Prostate gland (tissue), 2 donors: Measurements from ENCODE around the gene UGT1A10. TPM values are rescaled to one million over a fixed set of nuclear protein-coding genes. Genes with fewer than 3 reads are reported as not detected.

Experiments used
- DNase-seq: peaks from one replicate; pipeline ENCODE4 v3.0.0-alpha.2; 2019; ENCODE audit warnings: low spot score
- H3K27ac ChIP-seq, 2 donors: fragments of 200-600 bp; sonication (generic); 2 replicates each; pipeline ENCODE4 v1.5.1; 2017 to 2019
- H3K27me3 ChIP-seq: fragments of 200-600 bp; sonication (generic); replicated peaks from 2 replicates; pipeline ENCODE4 v1.5.1; 2019; ENCODE audit not compliant: insufficient read depth
- H3K36me3 ChIP-seq, 2 donors: fragments of 200-600 bp; sonication (generic); 1 replicate in 1 of 2; 2 replicates in 1 of 2; pipeline versions ENCODE4 v1.5.1 to v1.8.1; 2017 to 2019
- H3K4me1 ChIP-seq: fragments of 200-600 bp; sonication (generic); replicated peaks from 2 replicates; pipeline ENCODE4 v1.5.1; 2019
- H3K4me3 ChIP-seq, 2 donors: fragments of 200-600 bp; sonication (generic); 2 replicates each; pipeline ENCODE4 v1.5.1; 2017 to 2019
- H3K9me3 ChIP-seq: fragments of 200-600 bp; sonication (generic); 2 replicates; pipeline ENCODE4 v1.5.1; 2017
- CTCF ChIP-seq, 4 experiments: fragments of 200-600 bp in 2 of 4; fragments of 450-650 bp in 2 of 4; sonication (generic) in 2 of 4; IDR thresholded peaks; 1 replicate in 3 of 4; 2 replicates in 1 of 4; pipeline ENCODE4 v1.5.1; 2016 to 2019; ENCODE audit warnings: antibody characterized with exemption in 4 of 4, mild to moderate bottlenecking in 2 of 4, moderate library complexity in 2 of 4
- POLR2A ChIP-seq: fragments of 450-650 bp; IDR thresholded peaks from one replicate; pipeline ENCODE4 v1.6.1; 2016; ENCODE audit warnings: antibody characterized with exemption, mild to moderate bottlenecking
- POLR2AphosphoS5 ChIP-seq: sonication (generic); formaldehyde crosslinking; IDR thresholded peaks from one replicate; pipeline ENCODE4 v1.6.1; 2017; ENCODE audit warnings: antibody characterized with exemption
- WGBS: methylation state at CpG from one replicate; pipeline ENCODE4 v1.1.5; 2018; 5-methylcytosine and 5-hydroxymethylcytosine counted together
- intact Hi-C: fragments of 100-400 bp; cut with DNase I; formaldehyde crosslinking; loops from one replicate; pipeline ENCODE4 v1.14.2; 2022
- total RNA-seq, 2 donors: library from RNA; depleted of rRNA; stranded (reverse); fragments of >200 nt; gene quantifications; one replicate each; pipeline ENCODE4 v1.1.0, GENCODE V29; 2016

The UGT1A10 gene
- total RNA-seq, 2 donors from 2014 or later: not detected

DNA sequence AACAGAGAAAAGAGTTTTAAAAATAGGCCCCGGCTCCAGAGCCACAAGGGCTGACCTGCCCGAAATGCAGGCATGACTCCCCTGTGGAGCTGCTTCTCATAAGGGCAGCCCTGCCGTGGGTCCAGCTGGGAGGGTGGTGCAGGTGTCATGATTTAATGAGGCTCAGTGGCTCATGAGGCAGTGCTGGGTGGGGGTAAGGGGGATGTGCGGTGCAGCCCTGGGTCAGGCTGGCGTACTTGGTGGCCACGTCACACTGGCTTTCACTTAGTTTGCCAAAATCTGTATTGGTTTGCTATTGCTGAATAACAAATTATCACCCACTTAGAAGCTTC is 184.5 kb downstream of the UGT1A10 start:
- H3K4me1 ChIP-seq: no peaks in the 10 kb centered on the region
- intact Hi-C loops: no loop called here
- no peaks in the 10 kb centered on the region for H3K36me3 ChIP-seq
- no peak for DNase-seq
- TF ChIP-seq POLR2A (no peak), POLR2AphosphoS5 (no peak), CTCF (IDR thresholded peaks at IDR 0.05) (no peak)
- H3K4me3 ChIP-seq: no peak overlapping the region
- H3K27ac ChIP-seq: no peak overlapping the region
- 84% methylated on average over 6 of the region's 6 CpGs for WGBS
- H3K9me3 ChIP-seq: no peaks in the 10 kb centered on the region
- no peaks in the 10 kb centered on the region for H3K27me3 ChIP-seq

GRCh38 chr2:233821196-233821595 is 184.9 kb downstream of the UGT1A10 start:
- intact Hi-C loops: no loop called here
- no peak for TF ChIP-seq POLR2AphosphoS5
- no peak for TF ChIP-seq POLR2A
- no peak for TF ChIP-seq CTCF (IDR thresholded peaks at IDR 0.05)
- Histone ChIP-seq H3K4me3 (no peak overlapping the region), H3K9me3 (no peaks in the 10 kb centered on the region), H3K4me1 (no peaks in the 10 kb centered on the region), H3K27me3 (no peaks in the 10 kb centered on the region), H3K27ac (no peak overlapping the region), H3K36me3 (no peaks in the 10 kb centered on the region)
- WGBS: 95% methylated on average over 3 of the region's 3 CpGs
- no peak for DNase-seq

- WGBS: 87% methylated on average over 8 of the region's 8 CpGs
- TF ChIP-seq POLR2A (no peak), POLR2AphosphoS5 (no peak), CTCF (IDR thresholded peaks at IDR 0.05) (no peak)
These were observed 185.5 kb downstream of the UGT1A10 start for GRCh38 chr2:233821709-233822100.

GRCh38 chr2:233822101-233822771 is 186.0 kb downstream of the UGT1A10 start:
- no peaks in the 10 kb centered on the region for H3K4me1 ChIP-seq
- H3K4me3 ChIP-seq: no peak overlapping the region
- DNase-seq: no peak

More at GRCh38 chr2:233821709-233822100, 185.5 kb downstream of the UGT1A10 start:
- H3K36me3 ChIP-seq: no peaks in the 10 kb centered on the region
- DNase-seq: no peak
- no peaks in the 10 kb centered on the region for H3K9me3 ChIP-seq
- no peak overlapping the region for H3K4me3 ChIP-seq
- no peaks in the 10 kb centered on the region for H3K4me1 ChIP-seq
- no peak overlapping the region for H3K27ac ChIP-seq
- H3K27me3 ChIP-seq: no peaks in the 10 kb centered on the region
- intact Hi-C loops: no loop called here

More at GRCh38 chr2:233822101-233822771, 186.0 kb downstream of the UGT1A10 start:
- intact Hi-C loops: no loop called here
- no peaks in the 10 kb centered on the region for H3K27me3 ChIP-seq
- TF ChIP-seq POLR2AphosphoS5 (no peak), POLR2A (no peak), CTCF (IDR thresholded peaks at IDR 0.05) (no peak)
- no peaks in the 10 kb centered on the region for H3K36me3 ChIP-seq
- no peaks in the 10 kb centered on the region for H3K9me3 ChIP-seq
- no peak overlapping the region for H3K27ac ChIP-seq
- WGBS: 93% methylated on average over 21 of the region's 21 CpGs

Other genes starting within 250 kb of the UGT1A10 start
- 10 to 100 TPM; 45.1 to 50.2 TPM for gene USP40, start 69.7 kb upstream of the UGT1A10 start, total RNA-seq
- not detected for gene UGT1A8, start 18.8 kb upstream of the UGT1A10 start, total RNA-seq
- not detected for gene UGT1A9, start 35.5 kb downstream of the UGT1A10 start, total RNA-seq
- under 1 TPM in 1 of 2 donors, not detected in 1; 0.46 TPM for gene UGT1A7, start 45.5 kb downstream of the UGT1A10 start, total RNA-seq
- 1 to 10 TPM in 1 of 2 donors, under 1 TPM in 1; 0.85 to 6.6 TPM for gene UGT1A6, start 56.4 kb downstream of the UGT1A10 start, total RNA-seq
- gene UGT1A5, start 76.5 kb downstream of the UGT1A10 start, total RNA-seq: under 1 TPM in 1 of 2 donors, not detected in 1; 0.41 TPM
- not detected for gene UGT1A4, start 82.3 kb downstream of the UGT1A10 start, total RNA-seq
- under 1 TPM in 1 of 2 donors, not detected in 1; 0.64 TPM for gene UGT1A3, start 92.6 kb downstream of the UGT1A10 start, total RNA-seq
- under 1 TPM; 0.11 to 0.32 TPM for gene UGT1A1, start 123.8 kb downstream of the UGT1A10 start, total RNA-seq
- gene MROH2A, start 141.9 kb downstream of the UGT1A10 start, total RNA-seq: 1 to 10 TPM in 1 of 2 donors, not detected in 1; 2.3 TPM
- 1 to 10 TPM; 1.7 to 4.2 TPM for gene HJURP, start 218.1 kb downstream of the UGT1A10 start, total RNA-seq